Esophagus (tissue), 2 donors: ENCODE results near the gene LRRC2. TPM values are rescaled to one million over a fixed set of nuclear protein-coding genes. Genes with fewer than 3 reads are reported as not detected.
A peak's percentile ranks its signal among the peaks of the same experiment; 100 is the strongest.

ENCODE experiments used
- H3K27ac ChIP-seq, 2 donors: one replicate each; pipeline ENCODE4 v1.5.1; 2013; ENCODE audit warnings: low read depth in 2 of 2, mild to moderate bottlenecking in 2 of 2, inconsistent platforms in 1 of 2, low read length in 1 of 2, moderate library complexity in 1 of 2
- H3K27me3 ChIP-seq, 2 donors: one replicate each; pipeline ENCODE4 v1.6.1; 2013; ENCODE audit warnings: low read length in 2 of 2, control low read depth in 1 of 2, mild to moderate bottlenecking in 1 of 2; ENCODE audit not compliant: insufficient read depth in 2 of 2, control insufficient read depth in 1 of 2
- H3K36me3 ChIP-seq, 2 donors: one replicate each; pipeline ENCODE4 v1.6.1; 2013; ENCODE audit warnings: low read length in 1 of 2; ENCODE audit not compliant: control insufficient read depth in 2 of 2, insufficient read depth in 2 of 2
- H3K4me1 ChIP-seq, 2 donors: one replicate each; pipeline ENCODE4 v1.6.1; 2013; ENCODE audit warnings: low read length in 1 of 2; ENCODE audit not compliant: control insufficient read depth in 2 of 2, insufficient read depth in 2 of 2
- H3K4me3 ChIP-seq, 2 donors: one replicate each; pipeline ENCODE4 v1.5.1; 2013; ENCODE audit warnings: low read length in 2 of 2, mild to moderate bottlenecking in 2 of 2, low read depth in 1 of 2, moderate library complexity in 1 of 2
- H3K9me3 ChIP-seq, 2 donors: one replicate each; pipeline ENCODE4 v1.6.1; 2013; ENCODE audit warnings: mild to moderate bottlenecking in 2 of 2, low read depth in 1 of 2, low read length in 1 of 2, moderate library complexity in 1 of 2; ENCODE audit not compliant: control insufficient read depth in 2 of 2, insufficient read depth in 1 of 2
- WGBS, 2 donors: extraction: QIAGEN DNeasy Blood & Tissue Kit; methylation state at CpG; one replicate each; pipeline ENCODE4 v1.1.7; 2013; 5-methylcytosine and 5-hydroxymethylcytosine counted together
- polyA plus RNA-seq, 2 donors: library from polyadenylated mRNA; stranded (reverse); fragments of 200-250 nt; gene quantifications; one replicate each; pipeline ENCODE4 v1.2.3, GENCODE V29; 2013
- donor health status: healthy with polysubstance abuse.
- donor health status: Bipolar disorder and iron deficiency.

The LRRC2 gene
- under 1 TPM; 0.13 to 0.14 TPM for polyA plus RNA-seq

GRCh38 chr3:46566040-46566641 lies at the start of gene LRRC2:
LRRC2 (minus strand) TSS chr3:46566302; CDS start chr3:46551591, 14,711 bp downstream.
- Histone ChIP-seq H3K4me3 (peak within 1 kb of the TSS; percentile 47 to 51), H3K4me1 (peaks cover 0 to 3% of the 10 kb centered on the region in 2 donors)

GRCh38 chr3:46615050-46615775 lies 49.1 kb upstream of the LRRC2 start:
- Histone ChIP-seq H3K27me3 (peaks cover 0 to 2% of the 10 kb centered on the region in 2 donors), H3K4me1 (peaks cover 0 to 2% of the 10 kb centered on the region in 2 donors), H3K4me3 (no peak overlapping the region), H3K36me3 (no peaks in the 10 kb centered on the region), H3K9me3 (no peaks in the 10 kb centered on the region), H3K27ac (no peak overlapping the region)
- WGBS, 2 donors: 84 to 85% methylated on average over 9 of the region's 9 CpGs

More at GRCh38 chr3:46566040-46566641, at the start of gene LRRC2:
- Histone ChIP-seq H3K36me3 (no peaks in the 10 kb centered on the region), H3K27me3 (no peaks in the 10 kb centered on the region), H3K9me3 (peaks cover 0 to 3% of the 10 kb centered on the region in 2 donors), H3K27ac (no peak within 1 kb of the TSS)
- 2% methylated on average over 39 of the region's 39 CpGs for WGBS, 2 donors

- Histone ChIP-seq H3K36me3 (no peaks in the 10 kb centered on the region), H3K4me1 (peaks cover 0 to 2% of the 10 kb centered on the region in 2 donors), H3K27ac (no peak overlapping the region), H3K4me3 (no peak overlapping the region), H3K9me3 (no peaks in the 10 kb centered on the region), H3K27me3 (peaks cover 0 to 2% of the 10 kb centered on the region in 2 donors)
- WGBS, 2 donors: 85 to 86% methylated on average over 4 of the region's 4 CpGs
Observed at GRCh38 chr3:46614431-46614830, 48.3 kb upstream of the LRRC2 start.

GRCh38 chr3:46613313-46614005 lies 47.4 kb upstream of the LRRC2 start:
- no peak overlapping the region for H3K4me3 ChIP-seq
- no peaks in the 10 kb centered on the region for H3K36me3 ChIP-seq
- no peaks in the 10 kb centered on the region for H3K9me3 ChIP-seq
- peaks cover 0 to 2% of the 10 kb centered on the region in 2 donors for H3K4me1 ChIP-seq
- peaks cover 0 to 2% of the 10 kb centered on the region in 2 donors for H3K27me3 ChIP-seq
- 82 to 88% methylated on average over 10 of the region's 10 CpGs for WGBS, 2 donors
- no peak overlapping the region for H3K27ac ChIP-seq

GRCh38 chr3:46612324-46612723 lies 46.2 kb upstream of the LRRC2 start, which contains the start of gene FAM240A:
FAM240A (plus strand) TSS chr3:46612525; CDS start chr3:46612684, 159 bp downstream.
- Histone ChIP-seq H3K9me3 (no peaks in the 10 kb centered on the region), H3K36me3 (no peaks in the 10 kb centered on the region), H3K4me1 (peaks cover 0 to 2% of the 10 kb centered on the region in 2 donors), H3K27ac (no peak within 1 kb of the TSS), H3K27me3 (peaks cover 0 to 2% of the 10 kb centered on the region in 2 donors), H3K4me3 (no peak within 1 kb of the TSS)
- WGBS, 2 donors: 41 to 43% methylated on average over 9 of the region's 9 CpGs

DNA sequence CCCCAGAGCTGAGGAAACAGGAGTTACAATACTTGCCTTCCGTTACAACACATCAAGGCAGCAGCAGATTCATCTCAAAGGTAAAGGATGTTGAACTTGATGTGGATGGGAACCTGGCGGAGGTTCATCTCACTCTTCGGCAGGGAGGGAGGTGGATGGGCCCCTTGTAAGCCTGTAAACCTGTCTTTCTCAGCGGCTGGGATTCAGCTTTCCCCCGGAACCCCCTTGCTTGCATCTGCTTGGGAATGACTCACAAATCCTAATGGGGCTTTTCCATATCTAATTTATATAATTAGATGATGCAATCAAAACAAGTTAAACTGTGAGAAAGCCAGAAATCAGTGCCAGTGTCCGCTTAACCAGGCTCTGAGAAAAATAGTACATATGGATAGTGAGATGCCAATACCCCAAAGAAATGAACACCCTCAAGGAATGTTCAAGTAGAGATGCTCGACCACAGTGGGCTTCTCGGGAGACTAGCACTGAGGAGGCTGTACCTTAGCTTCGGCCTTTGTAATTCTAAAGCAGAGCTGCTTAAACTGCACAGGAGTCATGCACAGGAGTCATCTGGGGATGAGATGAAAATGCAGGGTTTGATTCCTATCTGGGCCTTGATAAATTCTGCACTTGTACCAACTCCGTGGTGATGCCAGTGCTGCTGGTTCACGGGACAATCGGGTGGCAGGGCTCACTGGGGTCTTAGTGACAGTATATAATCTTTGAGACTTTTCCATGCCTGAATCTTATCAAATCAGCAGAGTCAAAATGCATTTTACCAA lies 44.0 kb upstream of the LRRC2 start:
- Histone ChIP-seq H3K27me3 (peaks cover 0 to 2% of the 10 kb centered on the region in 2 donors), H3K27ac (no peak overlapping the region), H3K4me3 (no peak overlapping the region), H3K9me3 (no peaks in the 10 kb centered on the region), H3K36me3 (no peaks in the 10 kb centered on the region), H3K4me1 (no peaks in the 10 kb centered on the region)
- 74 to 78% methylated on average over 12 of the region's 12 CpGs for WGBS, 2 donors

- Histone ChIP-seq H3K27ac (no peak overlapping the region), H3K9me3 (no peaks in the 10 kb centered on the region), H3K36me3 (no peaks in the 10 kb centered on the region), H3K4me3 (no peak overlapping the region), H3K4me1 (no peaks in the 10 kb centered on the region), H3K27me3 (no peaks in the 10 kb centered on the region)
- WGBS, 2 donors: 59 to 66% methylated on average over 5 of the region's 5 CpGs
Observed at GRCh38 chr3:46609212-46609721, 43.2 kb upstream of the LRRC2 start.

DNA sequence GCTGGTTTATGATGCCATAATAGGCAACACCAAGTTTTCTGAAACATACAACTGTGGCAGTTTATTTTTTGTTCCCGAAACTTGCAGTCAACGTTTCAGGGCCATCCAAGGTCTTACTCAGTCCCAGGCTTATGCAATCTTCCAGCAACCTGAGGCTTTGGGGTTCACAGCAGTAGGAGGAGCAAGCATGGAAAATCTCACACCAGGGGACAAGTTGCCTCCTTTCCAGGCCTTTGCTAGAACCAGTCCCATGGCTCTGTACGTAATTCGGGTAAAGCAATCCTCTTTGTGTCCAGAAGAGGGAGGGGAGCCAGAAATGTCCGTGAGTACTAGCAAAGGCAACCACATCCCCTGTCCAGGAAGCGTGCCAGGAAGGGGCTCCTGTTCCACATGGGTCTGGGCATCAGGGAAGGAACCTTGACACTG lies 41.5 kb upstream of the LRRC2 start:
- no peak overlapping the region for H3K27ac ChIP-seq
- 75 to 81% methylated on average over 6 of the region's 6 CpGs for WGBS, 2 donors
- no peak overlapping the region for H3K4me3 ChIP-seq
- H3K36me3 ChIP-seq: no peaks in the 10 kb centered on the region
- no peaks in the 10 kb centered on the region for H3K27me3 ChIP-seq
- H3K4me1 ChIP-seq: no peaks in the 10 kb centered on the region
- no peaks in the 10 kb centered on the region for H3K9me3 ChIP-seq

GRCh38 chr3:46604127-46604526 lies 38.0 kb upstream of the LRRC2 start:
- H3K4me3 ChIP-seq: no peak overlapping the region
- no peaks in the 10 kb centered on the region for H3K4me1 ChIP-seq
- no peaks in the 10 kb centered on the region for H3K36me3 ChIP-seq
- H3K9me3 ChIP-seq: no peaks in the 10 kb centered on the region
- WGBS, 2 donors: 83 to 86% methylated on average over 2 of the region's 2 CpGs
- no peaks in the 10 kb centered on the region for H3K27me3 ChIP-seq
- H3K27ac ChIP-seq: no peak overlapping the region
